Tibial nerve (tissue), 4 donors: Measurements from ENCODE around the gene TBC1D22A.

Experiments used
- CTCF ChIP-seq, 5 experiments: fragments of 200-600 bp in 3 of 5; fragments of 450-650 bp in 2 of 5; sonication (generic) in 3 of 5; IDR thresholded peaks; one replicate each; pipeline ENCODE4 v1.5.1; 2016 to 2019; ENCODE audit warnings: antibody characterized with exemption in 5 of 5, mild to moderate bottlenecking in 3 of 5, moderate library complexity in 2 of 5
- EP300 ChIP-seq, 2 donors: sonication (generic); formaldehyde crosslinking; IDR thresholded peaks; one replicate each; pipeline ENCODE4 v1.6.1; 2017; ENCODE audit warnings: antibody characterized with exemption in 2 of 2, mild to moderate bottlenecking in 1 of 2
- POLR2A ChIP-seq, 2 donors: fragments of 450-650 bp; IDR thresholded peaks; one replicate each; pipeline ENCODE4 v1.6.1; 2017; ENCODE audit warnings: antibody characterized with exemption in 2 of 2, mild to moderate bottlenecking in 2 of 2, moderate library complexity in 2 of 2

- TF ChIP-seq CTCF (IDR thresholded peaks at IDR 0.05) (no peak), POLR2A (IDR thresholded peaks at IDR 0.05) (no peak), EP300 (IDR thresholded peaks at IDR 0.05) (no peak)
Observed at GRCh38 chr22:46849101-46849500, 86.7 kb downstream of the TBC1D22A start.
